RWPE1 (cell line): ENCODE results near the gene DOCK4.

Source experiments
- CTCF ChIA-PET: fragments of 350-600 bp; sonication (Branson Sonifier 250); formaldehyde crosslinking; extraction: SDS; loops from one replicate; lab custom pipeline; 2021; lab: Yijun Ruan, JAX
- POLR2A ChIA-PET: fragments of 400-600 bp; formaldehyde crosslinking; extraction: SDS; loops from one replicate; lab custom pipeline; 2020; ENCODE audit warnings: antibody characterized with exemption; ENCODE audit not compliant: low non-redundant PET; lab: Yijun Ruan, JAX
- DNase-seq: peaks from one replicate; pipeline ENCODE4 v3.0.0; 2012; ENCODE audit warnings: low spot score
- H3K27ac ChIP-seq: fragments of 450-650 bp; 2 replicates; pipeline ENCODE4 v1.5.1; 2017
- TF ChIP-seq, protein P1 (sequence below): fragments of 450-650 bp; conservative IDR thresholded peaks from 2 replicates; pipeline ENCODE4 v1.5.1; 2017; ENCODE audit warnings: low read depth, mild to moderate bottlenecking

The DOCK4 gene

DNA sequence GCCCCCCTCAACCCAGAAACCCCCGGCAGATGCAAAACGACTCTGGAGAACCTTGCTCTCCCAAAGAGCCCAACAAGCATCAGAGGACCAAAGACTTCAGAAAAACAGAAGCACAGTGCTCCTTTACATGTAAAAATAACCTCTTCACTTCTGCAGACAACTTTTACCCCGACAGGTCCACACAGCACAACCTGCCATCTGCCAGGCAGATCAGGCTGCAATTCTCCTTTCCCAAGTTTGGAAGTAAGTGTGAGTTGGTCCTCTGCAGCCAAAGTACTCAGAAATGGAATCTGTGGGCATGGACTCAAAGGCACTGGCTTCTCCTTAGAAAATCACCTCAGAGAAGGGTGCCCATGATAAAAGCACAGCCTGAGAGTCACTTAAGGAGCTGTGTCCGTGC, 26.0 kb downstream of the DOCK4 start:
- POLR2A ChIA-PET = no interaction called here
- CTCF ChIA-PET = no interaction called here
- DNase-seq = no peak
- TF ChIP-seq, protein P1, sequence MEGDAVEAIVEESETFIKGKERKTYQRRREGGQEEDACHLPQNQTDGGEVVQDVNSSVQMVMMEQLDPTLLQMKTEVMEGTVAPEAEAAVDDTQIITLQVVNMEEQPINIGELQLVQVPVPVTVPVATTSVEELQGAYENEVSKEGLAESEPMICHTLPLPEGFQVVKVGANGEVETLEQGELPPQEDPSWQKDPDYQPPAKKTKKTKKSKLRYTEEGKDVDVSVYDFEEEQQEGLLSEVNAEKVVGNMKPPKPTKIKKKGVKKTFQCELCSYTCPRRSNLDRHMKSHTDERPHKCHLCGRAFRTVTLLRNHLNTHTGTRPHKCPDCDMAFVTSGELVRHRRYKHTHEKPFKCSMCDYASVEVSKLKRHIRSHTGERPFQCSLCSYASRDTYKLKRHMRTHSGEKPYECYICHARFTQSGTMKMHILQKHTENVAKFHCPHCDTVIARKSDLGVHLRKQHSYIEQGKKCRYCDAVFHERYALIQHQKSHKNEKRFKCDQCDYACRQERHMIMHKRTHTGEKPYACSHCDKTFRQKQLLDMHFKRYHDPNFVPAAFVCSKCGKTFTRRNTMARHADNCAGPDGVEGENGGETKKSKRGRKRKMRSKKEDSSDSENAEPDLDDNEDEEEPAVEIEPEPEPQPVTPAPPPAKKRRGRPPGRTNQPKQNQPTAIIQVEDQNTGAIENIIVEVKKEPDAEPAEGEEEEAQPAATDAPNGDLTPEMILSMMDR = no peak
- H3K27ac ChIP-seq = no peak overlapping the region

DNA sequence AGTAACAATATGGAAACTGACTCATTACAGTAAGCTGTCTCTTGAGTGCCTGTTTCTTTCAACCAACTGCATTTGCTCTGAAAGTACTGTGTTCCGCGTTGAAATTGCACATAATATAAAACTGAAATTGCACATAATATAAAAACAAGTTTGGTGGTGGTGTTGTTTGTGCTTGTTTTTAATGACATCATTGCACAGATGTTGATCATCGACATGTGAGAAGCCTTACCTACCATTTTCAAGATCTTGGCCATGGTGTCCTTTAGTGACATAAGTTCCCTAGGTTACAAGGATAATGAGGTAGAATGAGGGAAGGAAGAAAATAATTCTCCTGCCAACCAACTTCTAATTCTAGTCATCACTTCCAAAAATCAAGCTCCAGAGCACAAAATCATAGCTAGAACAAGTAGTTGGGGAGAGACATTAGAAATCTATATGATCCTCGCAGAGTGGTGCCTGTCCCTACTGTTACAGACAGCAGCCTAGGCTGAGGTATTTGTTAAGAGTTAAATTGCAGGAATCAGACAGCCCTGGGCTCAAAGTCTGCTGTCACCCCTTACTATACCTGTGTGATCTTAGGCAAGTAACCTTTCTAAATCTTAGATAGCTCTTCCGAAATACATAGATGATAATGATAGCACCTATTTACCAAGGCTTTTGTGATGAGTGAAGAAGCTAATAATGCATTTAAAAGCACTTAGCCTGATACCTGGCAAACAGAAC, 29.3 kb downstream of the DOCK4 start:
- ChIA-PET CTCF (no interaction called here), POLR2A (no interaction called here)
- DNase-seq = no peak
- TF ChIP-seq, protein P1 = no peak
- H3K27ac ChIP-seq = no peak overlapping the region

DNA sequence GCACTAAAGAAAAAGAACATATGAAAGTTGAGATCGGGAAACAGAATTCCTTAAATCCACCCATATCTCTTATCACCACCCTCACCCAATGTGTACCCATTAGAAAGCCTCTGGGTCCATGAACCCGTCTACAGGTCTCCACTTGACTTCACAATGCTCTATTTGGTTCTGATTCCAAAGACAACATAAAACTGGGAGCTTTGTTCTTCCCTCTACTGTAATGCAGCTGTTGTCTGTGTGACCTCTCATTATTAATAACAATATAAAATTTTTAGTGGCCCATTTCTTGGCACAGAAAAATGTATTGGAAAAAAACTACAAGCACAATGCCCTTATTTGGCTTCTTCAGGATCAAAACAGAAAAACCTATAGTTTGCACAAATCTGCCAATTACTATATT, 30.0 kb downstream of the DOCK4 start:
- H3K27ac ChIP-seq = no peak overlapping the region
- ChIA-PET CTCF (no interaction called here), POLR2A (no interaction called here)
- DNase-seq = no peak
- TF ChIP-seq, protein P1 = no peak

DNA sequence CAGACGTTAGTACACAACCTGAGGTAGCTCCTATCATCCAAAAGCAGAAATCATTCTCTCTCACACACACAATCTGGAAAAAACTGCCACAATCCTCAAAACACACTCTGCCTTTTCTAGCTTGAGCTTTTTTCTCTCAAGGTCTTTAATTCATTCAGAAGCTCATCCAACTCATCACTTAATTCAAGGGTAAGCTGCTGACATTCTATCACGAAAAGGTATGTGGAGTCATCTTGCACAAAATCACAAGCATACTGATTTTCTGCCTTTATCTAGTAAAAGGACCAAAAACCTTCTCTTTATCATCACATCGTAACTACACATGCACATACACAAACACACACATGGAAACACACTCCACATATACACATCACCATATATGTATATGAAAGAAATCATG, 32.0 kb downstream of the DOCK4 start:
- ChIA-PET POLR2A (no interaction called here), CTCF (no interaction called here)
- no peak for DNase-seq
- TF ChIP-seq, protein P1 = no peak
- no peak overlapping the region for H3K27ac ChIP-seq

DNA sequence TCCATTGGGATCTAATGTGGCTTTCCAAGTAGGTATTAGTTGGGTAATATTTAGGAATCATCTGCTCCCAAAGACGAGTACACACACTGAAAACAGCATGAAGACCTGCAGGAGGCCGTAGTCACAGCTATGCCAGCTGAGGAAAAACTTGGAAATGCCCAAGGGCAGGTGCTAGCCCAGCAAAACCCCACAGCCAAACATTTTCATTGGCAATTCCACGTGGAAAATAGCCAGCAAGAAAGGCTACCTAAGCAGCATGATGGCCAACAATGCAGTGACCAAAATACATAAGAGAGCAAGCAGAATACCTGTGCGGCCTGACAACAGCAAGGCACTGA, 32.7 kb downstream of the DOCK4 start:
- CTCF ChIA-PET = no interaction called here

DNA sequence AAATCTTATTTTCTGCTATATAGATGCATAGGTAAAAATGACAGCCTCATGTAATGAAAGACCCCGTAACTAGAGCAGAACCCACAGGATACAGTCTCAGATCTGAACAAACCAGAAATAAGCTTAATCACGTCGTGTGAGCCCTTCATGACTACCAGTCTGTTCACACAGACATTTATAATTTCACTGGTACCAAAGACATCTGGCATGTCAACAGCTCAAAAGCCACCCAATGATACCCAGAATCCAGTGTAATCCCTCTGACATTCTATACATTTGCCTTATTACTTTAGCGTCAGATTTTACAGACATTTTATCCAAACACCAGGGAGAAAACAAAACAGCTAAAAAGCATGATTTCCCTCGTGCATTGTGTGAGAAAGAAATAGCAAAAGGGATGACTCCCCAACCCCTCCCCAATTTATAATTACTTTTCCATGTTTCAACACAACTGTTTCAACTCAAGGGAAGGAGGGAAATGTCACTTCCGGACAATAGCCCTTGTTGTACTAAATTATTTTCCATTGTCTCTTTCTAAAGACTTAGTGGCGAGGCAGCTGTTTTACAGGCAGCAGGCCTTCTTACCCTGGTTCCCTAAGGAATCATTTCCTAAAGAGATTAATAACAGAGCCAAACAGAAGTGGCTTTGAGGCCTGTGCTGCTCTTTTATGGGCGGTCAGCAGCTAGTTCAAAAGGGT, 33.2 kb downstream of the DOCK4 start:
- POLR2A ChIA-PET = no interaction called here
- H3K27ac ChIP-seq = no peak overlapping the region
- TF ChIP-seq, protein P1 = no peak
- CTCF ChIA-PET = interaction anchor here (0.7 kb wide), 1 partner anchor 235 kb away, joined by 3 read pairs; no protein-coding TSS in a partner anchor
- DNase-seq = no peak

More for the DNA sequence above, 32.7 kb downstream of the DOCK4 start:
- no peak overlapping the region for H3K27ac ChIP-seq
- POLR2A ChIA-PET = no interaction called here
- no peak for DNase-seq
- TF ChIP-seq, protein P1 = no peak
